NOMO-1 treated with dmso at 0.1 percent for 144 hours (cell line): ENCODE measurements around the gene TRAF3.
"Not testable (repeated sequence)": the region's sequence is repeated elsewhere in the genome, so short reads cannot be mapped to it uniquely, and the experiment has no call there.

Experiments used
- DNase-seq: peaks from one replicate; lab custom pipeline; 2025; ENCODE audit not compliant: unreplicated experiment; lab: John Stamatoyannopoulos, UW

The TRAF3 gene

DNA sequence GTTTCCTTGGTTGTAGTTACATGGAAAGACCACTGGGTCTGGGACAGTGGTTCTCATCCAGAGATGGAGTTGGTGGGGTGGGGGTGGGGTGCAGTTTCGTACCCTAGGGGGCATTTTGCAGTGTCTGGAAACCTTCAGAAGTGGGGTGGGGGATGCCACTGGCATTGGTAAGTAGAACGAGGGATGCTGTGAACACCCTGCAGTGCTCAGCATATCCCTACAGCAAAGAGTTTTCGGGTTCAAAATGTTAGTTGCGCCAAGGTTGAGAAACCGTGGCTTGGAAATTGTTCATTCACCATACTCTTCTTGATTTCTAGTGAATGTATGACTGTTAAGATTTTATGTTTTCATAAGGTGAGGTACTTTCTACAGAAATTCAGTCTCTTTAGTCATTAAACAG lies 28.7 kb downstream of the TRAF3 start:
- DNase-seq = no peak

- DNase-seq = no peak
Measured at GRCh38 chr14:102806447-102806846, 29.2 kb downstream of the TRAF3 start.

- no peak for DNase-seq
Measured at GRCh38 chr14:102807013-102807406, 29.8 kb downstream of the TRAF3 start.

- DNase-seq = no peak
Measured at GRCh38 chr14:102809870-102810269, 32.6 kb downstream of the TRAF3 start.

- no peak for DNase-seq
Measured at GRCh38 chr14:102810523-102810922, 33.3 kb downstream of the TRAF3 start.

DNA sequence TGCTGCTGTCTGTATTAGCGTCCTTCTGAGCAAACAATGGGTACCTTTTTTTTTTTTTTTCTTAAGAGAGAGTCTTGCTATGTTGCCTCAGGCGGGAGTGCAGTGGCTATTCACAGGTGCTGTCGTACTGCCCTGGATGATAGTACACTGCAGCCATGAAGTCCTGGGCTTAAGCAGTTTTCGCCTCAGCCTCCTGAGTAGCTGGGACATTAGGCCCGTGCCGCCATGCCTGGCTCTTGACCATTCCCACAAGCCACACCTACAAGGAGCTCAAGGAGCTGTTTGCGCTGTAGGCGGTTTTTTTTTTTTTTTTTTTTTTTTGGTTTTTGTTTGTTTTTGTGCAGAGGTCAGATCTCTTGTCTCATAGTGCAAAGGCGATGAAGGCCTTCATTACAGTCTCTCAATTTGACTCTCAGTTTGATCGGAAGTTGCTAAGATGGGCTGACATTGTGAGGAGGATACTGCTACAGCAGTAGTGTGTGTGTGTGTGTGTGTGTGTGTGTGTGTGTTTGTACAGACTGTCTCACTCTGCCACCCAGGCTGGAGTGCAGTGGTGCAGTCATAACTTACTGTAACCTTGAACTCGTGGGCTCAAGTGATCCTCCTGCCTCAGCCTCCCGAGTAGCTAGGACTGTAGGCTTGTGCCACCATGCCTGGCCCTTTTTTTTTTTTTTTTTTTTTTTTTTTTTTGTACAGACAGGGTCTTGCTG lies 34.2 kb downstream of the TRAF3 start:
- no peak for DNase-seq

DNA sequence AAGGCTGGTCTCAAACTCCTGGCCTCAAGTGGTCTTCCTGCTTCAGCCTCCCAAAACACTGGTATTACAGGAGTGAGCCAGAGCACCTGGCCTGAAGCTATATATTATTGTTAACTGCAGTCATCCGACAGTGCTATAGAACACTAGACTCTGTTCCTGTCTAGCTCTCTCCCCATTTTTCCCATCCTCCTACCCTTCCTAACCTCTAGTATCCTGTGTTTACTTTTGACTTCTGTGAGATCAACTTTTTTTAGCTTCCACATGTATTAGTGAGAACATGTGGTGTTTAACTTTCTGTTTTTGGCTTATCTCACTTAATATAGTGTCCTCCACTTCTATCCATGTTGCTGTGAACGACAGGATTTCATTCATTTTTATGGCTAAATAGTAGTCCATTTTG lies 34.7 kb downstream of the TRAF3 start:
- no peak for DNase-seq

- no peak for DNase-seq
Measured at GRCh38 chr14:102813691-102814090, 36.4 kb downstream of the TRAF3 start.

GRCh38 chr14:102817318-102817717 lies 40.1 kb downstream of the TRAF3 start:
- no peak for DNase-seq

DNA sequence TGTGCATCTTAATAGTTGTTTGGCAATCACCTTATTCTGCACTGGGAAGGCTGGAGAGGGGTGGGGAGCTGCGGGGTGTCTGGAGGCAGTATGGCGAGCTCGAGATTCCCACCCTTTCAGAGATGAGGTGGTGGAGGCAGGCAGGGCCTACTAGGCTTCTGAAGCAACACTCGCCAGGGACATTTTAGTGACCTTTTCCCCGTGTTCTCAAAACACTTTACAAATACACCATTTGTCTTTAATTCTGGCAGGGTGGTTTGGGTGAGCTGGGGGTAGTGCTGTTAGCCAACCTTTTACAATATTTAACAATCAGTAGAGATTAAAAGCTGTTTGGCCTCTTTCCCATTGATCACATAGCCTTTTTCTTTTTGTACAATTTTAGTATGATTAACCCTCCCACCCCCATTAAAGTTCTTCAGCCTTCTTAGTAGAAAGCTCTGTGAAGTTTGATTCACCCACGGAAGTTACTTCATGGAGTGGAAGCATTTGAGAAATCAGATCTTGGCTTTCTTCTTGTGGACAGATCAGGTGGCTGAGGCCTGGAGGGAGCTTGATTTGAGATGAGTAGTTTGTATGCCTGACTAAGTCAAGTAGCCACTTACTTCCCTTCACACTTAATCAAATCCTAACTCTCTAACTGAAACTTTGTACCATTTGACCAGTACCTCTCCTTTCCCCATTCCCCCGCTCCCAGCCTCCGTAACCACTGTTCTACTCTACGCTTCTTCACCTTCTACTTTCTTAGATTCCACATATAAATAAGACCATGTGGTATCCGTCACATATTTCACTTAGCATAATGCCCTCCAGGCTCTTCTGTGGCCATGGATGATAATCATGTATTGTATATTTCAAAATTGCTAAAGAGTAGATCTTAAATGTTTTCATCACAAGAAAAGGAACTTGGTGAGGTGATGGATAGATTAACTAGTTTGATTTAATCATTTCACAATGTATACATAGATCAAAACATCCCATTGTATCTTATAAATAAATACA lies 41.0 kb downstream of the TRAF3 start:
- DNase-seq = no peak

DNA sequence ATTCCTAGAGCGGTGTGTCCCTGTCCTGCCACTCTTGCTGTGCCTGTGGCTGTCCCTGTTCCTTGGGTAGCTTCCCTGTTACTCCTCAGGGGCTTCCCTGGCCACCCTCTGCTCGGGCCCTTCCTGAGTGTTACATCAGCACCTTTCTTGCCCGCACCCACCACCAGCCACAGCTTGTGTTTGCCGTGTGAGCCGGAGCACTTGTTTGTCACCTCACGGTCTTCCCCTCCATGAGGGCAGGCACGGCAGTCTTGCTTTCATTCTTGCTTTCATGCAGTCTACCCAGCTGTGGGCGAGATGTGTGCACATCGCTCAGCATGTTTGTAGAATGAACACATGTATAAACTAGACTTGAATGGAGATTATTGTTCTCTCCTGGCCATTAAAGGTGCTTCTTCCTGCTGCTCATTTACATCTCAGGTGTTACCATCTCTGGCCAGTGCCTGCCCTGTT lies 42.0 kb downstream of the TRAF3 start:
- DNase-seq = no peak

GRCh38 chr14:102819747-102820330 lies 42.6 kb downstream of the TRAF3 start:
- no peak for DNase-seq

- no peak for DNase-seq
Measured at GRCh38 chr14:102821252-102821651, 44.0 kb downstream of the TRAF3 start.

DNA sequence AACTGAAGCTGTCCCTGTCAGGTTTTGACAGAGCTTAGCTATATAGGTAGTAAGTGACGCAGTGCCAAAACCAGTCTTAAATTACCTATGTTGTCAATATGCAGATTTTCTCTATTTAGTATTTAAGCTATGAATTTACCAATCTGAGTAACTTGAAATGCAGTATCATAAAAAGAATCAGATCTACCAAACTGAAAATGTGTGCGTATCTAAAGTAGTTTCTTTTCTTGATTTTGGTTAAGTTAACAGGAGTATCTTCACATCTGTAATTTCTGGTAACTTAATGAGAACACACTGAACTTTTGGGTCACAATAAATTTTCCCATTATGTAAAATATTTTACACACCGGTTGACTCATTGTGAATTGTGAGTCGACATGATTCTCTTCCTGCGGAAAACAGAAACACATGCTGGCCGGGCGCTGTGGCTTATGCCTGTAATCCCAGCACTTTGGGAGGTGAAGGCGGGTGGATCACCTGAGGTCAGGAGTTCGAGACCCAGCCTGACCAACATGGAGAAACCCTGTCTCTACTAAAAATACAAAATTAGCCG lies 45.1 kb downstream of the TRAF3 start:
- no peak for DNase-seq

GRCh38 chr14:102822887-102823286 lies 45.6 kb downstream of the TRAF3 start:
- DNase-seq = not testable (repeated sequence)

- DNase-seq = no peak
Measured at GRCh38 chr14:102823546-102823945, 46.3 kb downstream of the TRAF3 start.

GRCh38 chr14:102824832-102825231 lies 47.6 kb downstream of the TRAF3 start:
- DNase-seq = no peak

- DNase-seq = no peak
Measured at GRCh38 chr14:102825307-102826095, 48.3 kb downstream of the TRAF3 start.

GRCh38 chr14:102826161-102826560 lies 48.9 kb downstream of the TRAF3 start:
- DNase-seq = no peak
